Mucosa of rectum (tissue), 2 donors: Measurements from ENCODE around the gene IL1R1.
"Not testable (repeated sequence)": the region's sequence is repeated elsewhere in the genome, so short reads cannot be mapped to it uniquely, and the experiment has no call there.

ENCODE experiments used
- H3K27ac ChIP-seq, 2 donors: one replicate each; pipeline ENCODE4 v1.7.0; 2013; ENCODE audit warnings: inconsistent platforms in 2 of 2, low read depth in 2 of 2, low read length in 2 of 2
- H3K27me3 ChIP-seq, 2 donors: one replicate each; pipeline ENCODE4 v1.7.0; 2013; ENCODE audit warnings: low read length in 2 of 2; ENCODE audit not compliant: control insufficient read depth in 2 of 2, insufficient read depth in 2 of 2
- H3K36me3 ChIP-seq, 2 donors: one replicate each; pipeline ENCODE4 v1.7.0; 2013; ENCODE audit warnings: low read length in 2 of 2; ENCODE audit not compliant: control insufficient read depth in 2 of 2, insufficient read depth in 2 of 2
- H3K4me1 ChIP-seq, 2 donors: one replicate each; pipeline ENCODE4 v1.7.0; 2013; ENCODE audit warnings: low read length in 2 of 2, mild to moderate bottlenecking in 1 of 2; ENCODE audit not compliant: control insufficient read depth in 2 of 2, insufficient read depth in 2 of 2
- H3K4me3 ChIP-seq, 2 donors: one replicate each; pipeline ENCODE4 v1.7.0; 2013; ENCODE audit warnings: low read length in 2 of 2
- H3K9ac ChIP-seq, 2 donors: one replicate each; pipeline ENCODE4 v1.7.0; 2013; ENCODE audit warnings: low read length in 2 of 2, low read depth in 1 of 2, mild to moderate bottlenecking in 1 of 2
- H3K9me3 ChIP-seq, 2 donors: one replicate each; pipeline ENCODE4 v1.7.0; 2013; ENCODE audit warnings: low read length in 2 of 2; ENCODE audit not compliant: control insufficient read depth in 2 of 2
- donor health status: healthy.
- donor health status: Normal muscosa, but diverticular disease.

IL1R1 gene

GRCh38 chr2:102120261-102120660 is 22.3 kb upstream of the IL1R1 start:
- Histone ChIP-seq H3K27ac (peak overlapping the region; percentile 11 to 50), H3K9ac (no peak overlapping the region), H3K4me3 (no peak overlapping the region), H3K9me3 (no peaks in the 10 kb centered on the region), H3K4me1 (peaks cover 3 to 17% of the 10 kb centered on the region in 2 donors), H3K36me3 (no peaks in the 10 kb centered on the region), H3K27me3 (no peaks in the 10 kb centered on the region)

- Histone ChIP-seq H3K9ac (no peak overlapping the region), H3K4me1 (peaks cover 3 to 17% of the 10 kb centered on the region in 2 donors), H3K27me3 (no peaks in the 10 kb centered on the region), H3K36me3 (no peaks in the 10 kb centered on the region), H3K27ac (peak overlapping the region in 1 of 2 donors; percentile 50), H3K4me3 (no peak overlapping the region), H3K9me3 (no peaks in the 10 kb centered on the region)
These were observed 21.8 kb upstream of the IL1R1 start for GRCh38 chr2:102120701-102121159.

GRCh38 chr2:102122115-102122514 is 20.4 kb upstream of the IL1R1 start:
- no peak overlapping the region for H3K4me3 ChIP-seq
- peak overlapping the region in 1 of 2 donors; percentile 17 for H3K9ac ChIP-seq
- no peaks in the 10 kb centered on the region for H3K36me3 ChIP-seq
- H3K9me3 ChIP-seq, result no peaks in the 10 kb centered on the region
- peaks cover 3 to 17% of the 10 kb centered on the region in 2 donors for H3K4me1 ChIP-seq
- peak overlapping the region; percentile 10 to 11 for H3K27ac ChIP-seq
- H3K27me3 ChIP-seq, result no peaks in the 10 kb centered on the region

GRCh38 chr2:102122909-102123308 is 19.6 kb upstream of the IL1R1 start:
- Histone ChIP-seq H3K27ac (peak overlapping the region in 1 of 2 donors; percentile 10), H3K4me1 (peaks cover 3 to 17% of the 10 kb centered on the region in 2 donors), H3K27me3 (no peaks in the 10 kb centered on the region), H3K36me3 (no peaks in the 10 kb centered on the region), H3K4me3 (no peak overlapping the region), H3K9me3 (no peaks in the 10 kb centered on the region), H3K9ac (no peak overlapping the region)

- H3K9ac ChIP-seq, H3K27me3 ChIP-seq: not testable (repeated sequence)
These were observed 18.1 kb upstream of the IL1R1 start for GRCh38 chr2:102124421-102124820.

GRCh38 chr2:102126169-102126568 is 16.4 kb upstream of the IL1R1 start:
- Histone ChIP-seq H3K4me1 (peaks cover 3 to 6% of the 10 kb centered on the region in 2 donors), H3K9me3 (no peaks in the 10 kb centered on the region), H3K9ac (no peak overlapping the region), H3K27me3 (no peaks in the 10 kb centered on the region), H3K36me3 (no peaks in the 10 kb centered on the region), H3K4me3 (no peak overlapping the region), H3K27ac (peak overlapping the region in 1 of 2 donors; percentile 4)

More at GRCh38 chr2:102124421-102124820, 18.1 kb upstream of the IL1R1 start:
- not testable (repeated sequence) for H3K9me3 ChIP-seq, H3K27ac ChIP-seq, H3K4me3 ChIP-seq, H3K36me3 ChIP-seq
- peaks cover 3 to 17% of the 10 kb centered on the region in 2 donors for H3K4me1 ChIP-seq

GRCh38 chr2:102126660-102127059 is 15.9 kb upstream of the IL1R1 start:
- H3K27me3 ChIP-seq, result no peaks in the 10 kb centered on the region
- no peaks in the 10 kb centered on the region for H3K9me3 ChIP-seq
- peak overlapping the region in 1 of 2 donors; percentile 4 for H3K27ac ChIP-seq
- no peak overlapping the region for H3K4me3 ChIP-seq
- H3K4me1 ChIP-seq, result peaks cover 3 to 4% of the 10 kb centered on the region in 2 donors
- H3K9ac ChIP-seq, result no peak overlapping the region
- no peaks in the 10 kb centered on the region for H3K36me3 ChIP-seq

GRCh38 chr2:102129082-102129481 is 13.5 kb upstream of the IL1R1 start:
- Histone ChIP-seq H3K9me3 (no peaks in the 10 kb centered on the region), H3K9ac (no peak overlapping the region), H3K4me1 (no peaks in the 10 kb centered on the region), H3K27me3 (no peaks in the 10 kb centered on the region), H3K36me3 (no peaks in the 10 kb centered on the region), H3K27ac (no peak overlapping the region), H3K4me3 (no peak overlapping the region)

- Histone ChIP-seq H3K27ac (no peak overlapping the region), H3K9ac (no peak overlapping the region), H3K9me3 (no peaks in the 10 kb centered on the region), H3K4me1 (no peaks in the 10 kb centered on the region), H3K36me3 (no peaks in the 10 kb centered on the region), H3K27me3 (no peaks in the 10 kb centered on the region), H3K4me3 (no peak overlapping the region)
These were observed 12.4 kb upstream of the IL1R1 start for GRCh38 chr2:102129951-102130646.

- Histone ChIP-seq H3K4me1 (no peaks in the 10 kb centered on the region), H3K9ac (no peak overlapping the region), H3K36me3 (no peaks in the 10 kb centered on the region), H3K27me3 (no peaks in the 10 kb centered on the region), H3K4me3 (no peak overlapping the region), H3K27ac (no peak overlapping the region), H3K9me3 (no peaks in the 10 kb centered on the region)
These were observed 11.9 kb upstream of the IL1R1 start for GRCh38 chr2:102130647-102130991.
